G401 (cell line): ENCODE measurements around the gene LRRC42. TPM values are rescaled to one million over a fixed set of nuclear protein-coding genes. Genes with fewer than 3 reads are reported as not detected.

Source experiments
- total RNA-seq: library from RNA; depleted of rRNA; stranded (reverse); fragments of >200 nt; shearing (Covaris generic); gene quantifications from 2 replicates; pipeline ENCODE4 v1.2.3, GENCODE V29; 2014; rRNA removed

Gene LRRC42
- total RNA-seq, 1 experiment from 2014 or later = 94.7 TPM

Other genes with a start within 250 kb of the LRRC42 start
- gene GLIS1, start 207.2 kb upstream of the LRRC42 start, total RNA-seq = 0.14 and 0.92 TPM in 2 replicates
- 55.2 and 78.6 TPM in 2 replicates for gene NDC1, start 108.1 kb upstream of the LRRC42 start, total RNA-seq
- gene YIPF1, start 56.6 kb upstream of the LRRC42 start, total RNA-seq = 15.3 and 29.1 TPM in 2 replicates
- not detected in 2 replicates for gene DIO1, start 52.2 kb upstream of the LRRC42 start, total RNA-seq
- gene IFT25, start 651 bp upstream of the LRRC42 start, total RNA-seq = 38.3 and 56.6 TPM in 2 replicates
- gene LDLRAD1, start 71.8 kb downstream of the LRRC42 start, total RNA-seq = not detected in 2 replicates
- gene TMEM59, start 106.9 kb downstream of the LRRC42 start, total RNA-seq = 125 and 126 TPM in 2 replicates
- gene TCEANC2, start 107.3 kb downstream of the LRRC42 start, total RNA-seq = 3.0 and 5.7 TPM in 2 replicates
- gene CDCP2, start 206.7 kb downstream of the LRRC42 start, total RNA-seq = not detected in 2 replicates